Astrocyte of the hippocampus (primary cell): ENCODE measurements around the gene APOL3.
"Not testable (repeated sequence)": the region's sequence is repeated elsewhere in the genome, so short reads cannot be mapped to it uniquely, and the experiment has no call there.

Experiments
- DNase-seq: peaks from one replicate; pipeline ENCODE4 v3.0.0; 2011; ENCODE audit warnings: low read depth, low spot score

APOL3 gene

GRCh38 chr22:36134182-36134581, 26.4 kb downstream of the APOL3 start:
- DNase-seq, result no peak

GRCh38 chr22:36131907-36132306, 28.6 kb downstream of the APOL3 start:
- DNase-seq, result no peak

GRCh38 chr22:36129486-36130388, 30.8 kb downstream of the APOL3 start:
- DNase-seq, result no peak

GRCh38 chr22:36129071-36129470, 31.5 kb downstream of the APOL3 start:
- no peak for DNase-seq

GRCh38 chr22:36125994-36126531, 34.5 kb downstream of the APOL3 start:
- DNase-seq, result no peak

- no peak for DNase-seq
These were observed 35.1 kb downstream of the APOL3 start for GRCh38 chr22:36125434-36125833.

- no peak for DNase-seq
These were observed 35.9 kb downstream of the APOL3 start for GRCh38 chr22:36124666-36125065.

- peak; percentile 98 for DNase-seq
These were observed 36.6 kb downstream of the APOL3 start for GRCh38 chr22:36123673-36124630.

- DNase-seq, result not testable (repeated sequence)
These were observed 39.8 kb downstream of the APOL3 start for GRCh38 chr22:36120621-36121351.

GRCh38 chr22:36117053-36117554, 43.5 kb downstream of the APOL3 start:
- DNase-seq, result no peak

GRCh38 chr22:36116127-36116526, 44.4 kb downstream of the APOL3 start:
- no peak for DNase-seq

GRCh38 chr22:36113121-36113520, 47.4 kb downstream of the APOL3 start:
- no peak for DNase-seq

GRCh38 chr22:36111316-36111715, 49.2 kb downstream of the APOL3 start:
- no peak for DNase-seq

- peak; percentile 59 for DNase-seq
These were observed 50.2 kb downstream of the APOL3 start for GRCh38 chr22:36110306-36110881.

- DNase-seq, result no peak
These were observed 53.1 kb downstream of the APOL3 start for GRCh38 chr22:36107436-36107835.

- no peak for DNase-seq
These were observed 53.6 kb downstream of the APOL3 start for GRCh38 chr22:36106910-36107309.

GRCh38 chr22:36104988-36105387, 55.6 kb downstream of the APOL3 start:
- no peak for DNase-seq

GRCh38 chr22:36104435-36104834, 56.1 kb downstream of the APOL3 start:
- no peak for DNase-seq

GRCh38 chr22:36103891-36104290, 56.7 kb downstream of the APOL3 start:
- no peak for DNase-seq

GRCh38 chr22:36102995-36103394, 57.6 kb downstream of the APOL3 start:
- no peak for DNase-seq

- DNase-seq, result no peak
These were observed 58.8 kb downstream of the APOL3 start for GRCh38 chr22:36101756-36102155.
